GM18873 (cell line): ENCODE data around the gene CNKSR2.

ENCODE experiments used
- ATAC-seq: cut with Tn5 transposase; IDR thresholded peaks from one replicate; pipeline ENCODE4 v1.9.1; 2021; ENCODE audit warnings: mild to moderate bottlenecking, moderate library complexity, moderate number of reproducible peaks; ENCODE audit not compliant: unreplicated experiment, low FRiP score

The CNKSR2 gene

GRCh38 chrX:21661316-21661715 is 287.1 kb downstream of the CNKSR2 start:
- ATAC-seq: no peak

- ATAC-seq: no peak
Measured at GRCh38 chrX:21662761-21663160, 288.5 kb downstream of the CNKSR2 start.

GRCh38 chrX:21666252-21666651 is 292.0 kb downstream of the CNKSR2 start:
- ATAC-seq: no peak

- ATAC-seq: no peak
Measured at GRCh38 chrX:21666679-21667078, 292.5 kb downstream of the CNKSR2 start.

- ATAC-seq: no peak
Measured at GRCh38 chrX:21674430-21675186, 300.4 kb downstream of the CNKSR2 start.

- ATAC-seq: no peak
Measured at GRCh38 chrX:21675931-21676330, 301.7 kb downstream of the CNKSR2 start.

- no peak for ATAC-seq
Measured at GRCh38 chrX:21678048-21678612, 303.9 kb downstream of the CNKSR2 start.

- ATAC-seq: no peak
Measured at GRCh38 chrX:21683941-21684340, 309.7 kb downstream of the CNKSR2 start.

GRCh38 chrX:21691512-21692018 is 317.3 kb downstream of the CNKSR2 start:
- no peak for ATAC-seq

- no peak for ATAC-seq
Measured at GRCh38 chrX:21698272-21698671, 324.1 kb downstream of the CNKSR2 start.

GRCh38 chrX:21699136-21699535 is 324.9 kb downstream of the CNKSR2 start:
- ATAC-seq: no peak

- no peak for ATAC-seq
Measured at GRCh38 chrX:21700275-21700674, 326.1 kb downstream of the CNKSR2 start.

GRCh38 chrX:21700967-21701366 is 326.7 kb downstream of the CNKSR2 start:
- ATAC-seq: no peak

- ATAC-seq: no peak
Measured at GRCh38 chrX:21702725-21703124, 328.5 kb downstream of the CNKSR2 start.
